Measurements from ENCODE around the gene ELMO1. TPM values are rescaled to one million over a fixed set of nuclear protein-coding genes. Genes with fewer than 3 reads are reported as not detected.

ELMO1 gene
- total RNA-seq, 1 donor from 2014 or later = 53.8 TPM

- no peaks in the 10 kb centered on the region for H3K36me3 ChIP-seq
- ATAC-seq = no peak
- DNase-seq = no peak
- no peaks in the 10 kb centered on the region for H3K9me3 ChIP-seq
- H3K27me3 ChIP-seq = no peaks in the 10 kb centered on the region
- intact Hi-C loops (cut with DNase I) = no loop called here
- peaks cover 32% of the 10 kb centered on the region for H3K4me1 ChIP-seq
- no peak for TF ChIP-seq CTCF (IDR thresholded peaks at IDR 0.05)
- no peak overlapping the region for H3K27ac ChIP-seq
- no peak overlapping the region for H3K4me3 ChIP-seq
Measured at GRCh38 chr7:37357637-37357996, 91.0 kb downstream of the ELMO1 start.

GRCh38 chr7:37356911-37357636 is 91.6 kb downstream of the ELMO1 start:
- no peaks in the 10 kb centered on the region for H3K36me3 ChIP-seq
- ATAC-seq = no peak
- H3K9me3 ChIP-seq = no peaks in the 10 kb centered on the region
- DNase-seq = no peak
- no peak overlapping the region for H3K4me3 ChIP-seq
- H3K27ac ChIP-seq = no peak overlapping the region
- H3K4me1 ChIP-seq = peaks cover 32% of the 10 kb centered on the region
- H3K27me3 ChIP-seq = no peaks in the 10 kb centered on the region
- TF ChIP-seq CTCF (IDR thresholded peaks at IDR 0.05) = no peak
- intact Hi-C loops (cut with DNase I) = no loop called here

GRCh38 chr7:37354656-37355131 is 94.0 kb downstream of the ELMO1 start:
- Histone ChIP-seq H3K27me3 (no peaks in the 10 kb centered on the region), H3K4me3 (no peak overlapping the region), H3K9me3 (no peaks in the 10 kb centered on the region), H3K27ac (peak overlapping the region; percentile 78), H3K4me1 (peaks cover 48% of the 10 kb centered on the region), H3K36me3 (no peaks in the 10 kb centered on the region)
- no peak for TF ChIP-seq CTCF (IDR thresholded peaks at IDR 0.05)
- intact Hi-C loops (cut with DNase I) = no loop called here
- ATAC-seq (peak; percentile 92), DNase-seq (peak; percentile 73)

GRCh38 chr7:37353949-37354655 is 94.6 kb downstream of the ELMO1 start:
- Histone ChIP-seq H3K27ac (peak overlapping the region; percentile 78), H3K9me3 (no peaks in the 10 kb centered on the region), H3K4me1 (peaks cover 48% of the 10 kb centered on the region), H3K27me3 (no peaks in the 10 kb centered on the region), H3K4me3 (no peak overlapping the region), H3K36me3 (no peaks in the 10 kb centered on the region)
- no peak for TF ChIP-seq CTCF (IDR thresholded peaks at IDR 0.05)
- ATAC-seq (no peak), DNase-seq (no peak)
- intact Hi-C loops (cut with DNase I) = no loop called here

GRCh38 chr7:37352974-37353948 is 95.4 kb downstream of the ELMO1 start:
- ATAC-seq = peak; percentile 39
- no peaks in the 10 kb centered on the region for H3K9me3 ChIP-seq
- TF ChIP-seq CTCF (IDR thresholded peaks at IDR 0.05) = peak; percentile 45
- H3K4me3 ChIP-seq = peak overlapping the region; percentile 29
- no peaks in the 10 kb centered on the region for H3K27me3 ChIP-seq
- H3K36me3 ChIP-seq = no peaks in the 10 kb centered on the region
- H3K27ac ChIP-seq = peak overlapping the region; percentile 78
- no peak for DNase-seq
- intact Hi-C loops (cut with DNase I) = no loop called here
- peaks cover 48% of the 10 kb centered on the region for H3K4me1 ChIP-seq
